ENCODE measurements around the gene SF3B1. TPM values are rescaled to one million over a fixed set of nuclear protein-coding genes. Genes with fewer than 3 reads are reported as not detected.
A peak's percentile ranks its signal among the peaks of the same experiment; 100 is the strongest.
"Not testable (repeated sequence)": the region's sequence is repeated elsewhere in the genome, so short reads cannot be mapped to it uniquely, and the experiment has no call there.

Gene SF3B1
- total RNA-seq, 2 experiments from 2014 or later, result 235 to 248 TPM

- Mint-ChIP-seq H3K4me3 (no peak overlapping the region), H3K27me3 (ENCODE audit: low read depth) (no peaks in the 10 kb centered on the region), H3K4me1 (ENCODE audit: low read depth) (peaks cover 19% of the 10 kb centered on the region), H3K27ac (no peak overlapping the region), H3K9me3 (no peaks in the 10 kb centered on the region), H3K36me3 (ENCODE audit: low read depth) (no peaks in the 10 kb centered on the region)
- CTCF ChIA-PET, result interaction anchor here (1.6 kb wide), 1 partner anchor 259 kb away, joined by 6 read pairs; no protein-coding TSS in a partner anchor
- intact Hi-C loops (cut with micrococcal nuclease), result loop anchor here (10.0 kb wide), 1 partner anchor 588 kb away; no protein-coding TSS in a partner anchor
- no peak for DNase-seq
Measured at GRCh38 chr2:197372592-197372991, 62.2 kb downstream of the SF3B1 start.

DNA sequence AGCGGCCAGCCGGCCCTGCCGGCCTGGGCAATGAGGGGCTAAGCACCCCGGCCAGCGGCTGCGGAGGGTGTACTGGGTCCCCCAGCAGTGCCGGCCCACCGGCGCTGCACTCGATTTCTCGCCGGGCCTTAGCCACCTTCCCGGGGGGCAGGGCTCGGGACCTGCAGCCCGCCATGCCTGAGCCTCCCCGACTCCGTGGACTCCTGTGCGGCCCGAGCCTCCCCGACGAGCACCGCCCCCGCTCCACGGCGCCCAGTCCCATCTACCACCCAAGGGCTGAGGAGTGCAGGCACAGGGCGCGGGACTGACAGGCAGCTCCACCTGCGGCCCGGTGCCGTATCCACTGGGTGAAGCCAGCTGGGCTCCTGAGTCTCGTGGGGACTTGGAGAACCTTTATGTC is 64.2 kb downstream of the SF3B1 start:
- not testable (repeated sequence) for H3K27ac Mint-ChIP-seq; H3K4me3 Mint-ChIP-seq; DNase-seq; H3K27me3 Mint-ChIP-seq (ENCODE audit: low read depth); H3K36me3 Mint-ChIP-seq (ENCODE audit: low read depth); H3K9me3 Mint-ChIP-seq
- peaks cover 13% of the 10 kb centered on the region for H3K4me1 Mint-ChIP-seq (ENCODE audit: low read depth)
- intact Hi-C loops (cut with micrococcal nuclease), result loop anchor here (10.0 kb wide), 1 partner anchor 586 kb away; no protein-coding TSS in a partner anchor
- CTCF ChIA-PET, result interaction anchor here (1.6 kb wide), 1 partner anchor 257 kb away, joined by 4 read pairs; no protein-coding TSS in a partner anchor

DNA sequence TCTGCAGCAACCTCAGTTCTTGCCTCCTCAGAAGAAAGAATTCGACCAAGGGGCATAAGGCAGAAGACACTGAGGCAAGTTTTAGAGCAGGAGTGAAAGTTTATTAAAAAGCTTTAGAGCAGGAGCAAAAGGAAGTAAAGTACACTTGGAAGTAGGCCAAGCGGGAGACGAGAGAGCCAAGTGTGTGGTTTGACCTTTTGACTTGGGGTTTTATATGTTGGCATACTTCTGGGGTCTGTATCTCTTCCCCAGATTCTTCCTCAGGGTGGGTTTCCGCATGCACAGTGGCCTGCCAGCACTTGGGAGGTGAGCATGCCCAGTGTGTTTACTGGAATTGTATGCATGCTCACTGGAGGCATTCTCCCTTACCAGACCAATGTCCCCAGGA is 64.9 kb downstream of the SF3B1 start:
- Mint-ChIP-seq H3K9me3 (no peaks in the 10 kb centered on the region), H3K4me1 (ENCODE audit: low read depth) (peaks cover 13% of the 10 kb centered on the region), H3K27me3 (ENCODE audit: low read depth) (no peaks in the 10 kb centered on the region), H3K36me3 (ENCODE audit: low read depth) (no peaks in the 10 kb centered on the region), H3K27ac (no peak overlapping the region), H3K4me3 (no peak overlapping the region)
- no peak for DNase-seq
- CTCF ChIA-PET, result interaction anchor here (1.6 to 2.0 kb wide), 2 partner anchors 201 to 256 kb away, joined by 4 to 5 read pairs; no protein-coding TSS in a partner anchor
- intact Hi-C loops (cut with micrococcal nuclease), result loop anchor here (10.0 kb wide), 1 partner anchor 585 kb away; no protein-coding TSS in a partner anchor

GRCh38 chr2:197369228-197369932 is 65.4 kb downstream of the SF3B1 start:
- no peaks in the 10 kb centered on the region for H3K36me3 Mint-ChIP-seq (ENCODE audit: low read depth)
- peak; percentile 18 for DNase-seq
- no peak overlapping the region for H3K27ac Mint-ChIP-seq
- no peak overlapping the region for H3K4me3 Mint-ChIP-seq
- intact Hi-C loops (cut with micrococcal nuclease), result no loop called here
- peaks cover 13% of the 10 kb centered on the region for H3K4me1 Mint-ChIP-seq (ENCODE audit: low read depth)
- H3K27me3 Mint-ChIP-seq (ENCODE audit: low read depth), result no peaks in the 10 kb centered on the region
- no peaks in the 10 kb centered on the region for H3K9me3 Mint-ChIP-seq
- CTCF ChIA-PET, result interaction anchor here (0.8 to 2.0 kb wide), 5 partner anchors 10 to 256 kb away, joined by 3 to 5 read pairs (median 4); no protein-coding TSS in a partner anchor

- intact Hi-C loops (cut with micrococcal nuclease), result no loop called here
- no peak for DNase-seq
- Mint-ChIP-seq H3K27me3 (ENCODE audit: low read depth) (no peaks in the 10 kb centered on the region), H3K9me3 (no peaks in the 10 kb centered on the region), H3K27ac (no peak overlapping the region), H3K36me3 (ENCODE audit: low read depth) (no peaks in the 10 kb centered on the region), H3K4me3 (no peak overlapping the region), H3K4me1 (ENCODE audit: low read depth) (peaks cover 12% of the 10 kb centered on the region)
- CTCF ChIA-PET, result interaction anchor here (0.8 to 2.0 kb wide), 4 partner anchors 9 to 200 kb away, joined by 3 to 5 read pairs (median 4); no protein-coding TSS in a partner anchor
Measured at GRCh38 chr2:197368412-197368811, 66.4 kb downstream of the SF3B1 start.

DNA sequence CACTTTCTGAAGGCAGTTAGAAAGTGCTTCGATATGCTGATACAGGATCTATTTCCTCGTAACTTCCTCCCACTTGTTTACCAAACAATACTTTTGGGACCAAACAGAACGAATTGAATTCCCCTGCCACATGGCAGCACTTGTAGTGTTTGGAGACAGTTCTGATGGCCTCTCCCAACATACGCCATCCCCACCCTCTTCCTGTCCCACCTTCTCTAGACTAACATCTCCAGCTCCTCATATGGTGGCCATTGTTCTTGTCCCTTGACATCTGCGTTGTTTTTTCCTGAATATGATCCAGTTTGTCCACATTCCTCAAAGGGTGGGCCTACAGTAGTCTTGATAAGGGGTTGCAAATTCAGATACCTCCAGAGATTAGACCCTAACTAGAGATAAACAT is 70.8 kb downstream of the SF3B1 start:
- Mint-ChIP-seq H3K4me3 (no peak overlapping the region), H3K4me1 (ENCODE audit: low read depth) (peaks cover 9% of the 10 kb centered on the region), H3K27ac (no peak overlapping the region), H3K9me3 (no peaks in the 10 kb centered on the region), H3K36me3 (ENCODE audit: low read depth) (no peaks in the 10 kb centered on the region), H3K27me3 (ENCODE audit: low read depth) (no peaks in the 10 kb centered on the region)
- CTCF ChIA-PET, result interaction anchor here (1.2 to 1.4 kb wide), 3 partner anchors 10 to 243 kb away, joined by 3 to 5 read pairs (median 4); no protein-coding TSS in a partner anchor
- intact Hi-C loops (cut with micrococcal nuclease), result no loop called here
- no peak for DNase-seq

GRCh38 chr2:197360744-197361156 is 74.1 kb downstream of the SF3B1 start:
- intact Hi-C loops (cut with micrococcal nuclease), result no loop called here
- CTCF ChIA-PET, result interaction anchor here (0.8 to 2.7 kb wide), 4 partner anchors 43 to 357 kb away, joined by 3 to 13 read pairs (median 4); no protein-coding TSS in a partner anchor
- Mint-ChIP-seq H3K27me3 (ENCODE audit: low read depth) (no peaks in the 10 kb centered on the region), H3K4me1 (ENCODE audit: low read depth) (peaks cover 28% of the 10 kb centered on the region), H3K4me3 (no peak overlapping the region), H3K27ac (no peak overlapping the region), H3K36me3 (ENCODE audit: low read depth) (no peaks in the 10 kb centered on the region), H3K9me3 (no peaks in the 10 kb centered on the region)
- DNase-seq, result no peak

- Mint-ChIP-seq H3K9me3 (no peaks in the 10 kb centered on the region), H3K4me3 (no peak overlapping the region), H3K4me1 (ENCODE audit: low read depth) (peaks cover 28% of the 10 kb centered on the region), H3K27ac (no peak overlapping the region), H3K36me3 (ENCODE audit: low read depth) (no peaks in the 10 kb centered on the region), H3K27me3 (ENCODE audit: low read depth) (no peaks in the 10 kb centered on the region)
- intact Hi-C loops (cut with micrococcal nuclease), result loop anchor here (1.0 kb wide), 2 partner anchors 32 to 169 kb away; no protein-coding TSS in a partner anchor
- DNase-seq, result no peak
- CTCF ChIA-PET, result interaction anchor here (0.6 to 2.7 kb wide), 4 partner anchors 10 to 169 kb away, joined by 3 to 13 read pairs (median 4); no protein-coding TSS in a partner anchor
Measured at GRCh38 chr2:197359859-197360258, 75.0 kb downstream of the SF3B1 start.

GRCh38 chr2:197358931-197359330 is 75.9 kb downstream of the SF3B1 start:
- Mint-ChIP-seq H3K27me3 (ENCODE audit: low read depth) (no peaks in the 10 kb centered on the region), H3K36me3 (ENCODE audit: low read depth) (no peaks in the 10 kb centered on the region), H3K9me3 (no peaks in the 10 kb centered on the region), H3K27ac (no peak overlapping the region), H3K4me1 (ENCODE audit: low read depth) (peaks cover 28% of the 10 kb centered on the region), H3K4me3 (no peak overlapping the region)
- DNase-seq, result peak; percentile 51
- intact Hi-C loops (cut with micrococcal nuclease), result loop anchor here (1.0 kb wide), 2 partner anchors 31 to 168 kb away; no protein-coding TSS in a partner anchor
- CTCF ChIA-PET, result interaction anchor here (0.6 to 2.7 kb wide), 6 partner anchors 10 to 217 kb away, joined by 3 to 13 read pairs (median 3); no protein-coding TSS in a partner anchor

DNA sequence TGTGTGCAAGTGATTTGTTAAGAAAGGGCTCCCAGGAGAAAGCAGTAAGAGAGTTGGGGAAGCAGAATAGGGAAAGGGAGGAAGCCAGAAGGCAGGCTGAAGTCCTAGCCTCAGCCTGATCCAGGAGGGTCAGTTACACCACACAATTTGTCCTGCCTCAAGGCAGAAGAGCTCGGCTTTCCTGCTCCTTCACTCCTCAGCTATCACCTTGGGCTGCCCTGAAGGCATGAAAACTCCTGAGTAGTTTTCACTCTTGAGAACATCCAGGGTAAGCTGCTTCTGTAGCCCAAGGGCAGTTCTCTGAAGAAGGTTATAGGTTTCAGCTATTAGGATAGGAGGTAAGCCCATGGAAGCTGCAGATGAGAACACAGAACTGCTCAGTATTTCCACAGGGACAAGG is 76.8 kb downstream of the SF3B1 start:
- H3K36me3 Mint-ChIP-seq (ENCODE audit: low read depth), result no peaks in the 10 kb centered on the region
- no peak overlapping the region for H3K4me3 Mint-ChIP-seq
- CTCF ChIA-PET, result interaction anchor here (0.6 to 2.7 kb wide), 7 partner anchors 15 to 216 kb away, joined by 3 to 13 read pairs (median 3); no protein-coding TSS in a partner anchor
- intact Hi-C loops (cut with micrococcal nuclease), result no loop called here
- no peaks in the 10 kb centered on the region for H3K27me3 Mint-ChIP-seq (ENCODE audit: low read depth)
- DNase-seq, result no peak
- no peak overlapping the region for H3K27ac Mint-ChIP-seq
- H3K4me1 Mint-ChIP-seq (ENCODE audit: low read depth), result peaks cover 28% of the 10 kb centered on the region
- H3K9me3 Mint-ChIP-seq, result no peaks in the 10 kb centered on the region

DNA sequence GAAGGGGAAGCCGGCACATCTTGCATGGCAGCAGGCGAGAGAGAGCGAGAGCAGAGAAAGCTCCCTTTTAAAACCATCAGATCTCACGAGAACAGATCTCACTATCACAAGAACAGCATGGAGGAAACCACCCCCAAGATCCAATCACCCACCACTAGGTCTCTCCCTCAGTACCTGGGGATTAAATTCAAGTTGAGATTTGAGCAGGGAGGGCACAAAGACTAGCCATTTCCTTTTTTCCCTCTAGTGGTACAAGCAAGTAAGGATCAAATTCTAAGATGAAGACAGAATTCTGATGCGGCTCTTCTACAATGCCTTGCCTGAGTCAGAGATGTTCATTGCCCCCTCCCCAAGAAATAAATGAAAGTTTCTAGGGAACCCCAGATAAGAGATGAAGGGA is 78.7 kb downstream of the SF3B1 start:
- Mint-ChIP-seq H3K4me1 (ENCODE audit: low read depth) (peaks cover 28% of the 10 kb centered on the region), H3K4me3 (peak overlapping the region; percentile 17), H3K36me3 (ENCODE audit: low read depth) (no peaks in the 10 kb centered on the region), H3K27ac (no peak overlapping the region), H3K27me3 (ENCODE audit: low read depth) (no peaks in the 10 kb centered on the region), H3K9me3 (no peaks in the 10 kb centered on the region)
- intact Hi-C loops (cut with micrococcal nuclease), result loop anchor here (1.0 kb wide), 1 partner anchor 243 kb away; no protein-coding TSS in a partner anchor
- CTCF ChIA-PET, result interaction anchor here (0.5 to 1.5 kb wide), 8 partner anchors 9 to 259 kb away, joined by 3 to 4 read pairs (median 3); no protein-coding TSS in a partner anchor
- no peak for DNase-seq

- intact Hi-C loops (cut with micrococcal nuclease), result no loop called here
- H3K27ac Mint-ChIP-seq, result no peak overlapping the region
- no peaks in the 10 kb centered on the region for H3K9me3 Mint-ChIP-seq
- no peaks in the 10 kb centered on the region for H3K27me3 Mint-ChIP-seq (ENCODE audit: low read depth)
- no peaks in the 10 kb centered on the region for H3K36me3 Mint-ChIP-seq (ENCODE audit: low read depth)
- DNase-seq, result no peak
- H3K4me3 Mint-ChIP-seq, result no peak overlapping the region
- CTCF ChIA-PET, result interaction anchor here (0.7 kb wide), 1 partner anchor 10 kb away, joined by 4 read pairs; no protein-coding TSS in a partner anchor
- peaks cover 27% of the 10 kb centered on the region for H3K4me1 Mint-ChIP-seq (ENCODE audit: low read depth)
Measured at GRCh38 chr2:197354169-197354558, 80.7 kb downstream of the SF3B1 start.

Data from activated naive CD4-positive, alpha-beta T cell treated with anti-CD3 and anti-CD28 coated beads for 36 hours (primary cell).